RWPE2 (cell line): ENCODE measurements around the gene CKAP5.

Experiments used
- ATAC-seq: fragments of 200-7000 bp; cut with Tn5 transposase; 3 replicates; pipeline ENCODE4 v1.9.1; 2021; ENCODE audit warnings: low read depth
- DNase-seq: peaks from one replicate; pipeline ENCODE4 v3.0.0-alpha.2; 2020; ENCODE audit warnings: low spot score
- H3K27ac ChIP-seq: fragments of 450-650 bp; 2 replicates; pipeline ENCODE4 v1.5.1; 2017; ENCODE audit warnings: mild to moderate bottlenecking; ENCODE audit not compliant: poor library complexity, severe bottlenecking
- H3K27me3 ChIP-seq: fragments of 250-450 bp; sonication (Bioruptor Pico); 2 replicates; pipeline ENCODE4 v1.5.1; 2021; ENCODE audit warnings: mild to moderate bottlenecking, moderate library complexity; ENCODE audit not compliant: insufficient read depth, poor library complexity, severe bottlenecking
- H3K36me3 ChIP-seq: fragments of 250-450 bp; sonication (Bioruptor Pico); 2 replicates; pipeline ENCODE4 v1.5.1; 2020; ENCODE audit warnings: low read depth, mild to moderate bottlenecking, moderate library complexity
- H3K4me1 ChIP-seq: fragments of 250-450 bp; sonication (Bioruptor Pico); 2 replicates; pipeline ENCODE4 v1.5.1; 2021; ENCODE audit warnings: mild to moderate bottlenecking, moderate library complexity; ENCODE audit not compliant: insufficient read depth, poor library complexity, severe bottlenecking
- H3K4me3 ChIP-seq: fragments of 250-450 bp; sonication (Bioruptor Pico); 2 replicates; pipeline ENCODE4 v1.5.1; 2021; ENCODE audit warnings: mild to moderate bottlenecking, moderate library complexity; ENCODE audit not compliant: severe bottlenecking
- H3K9me3 ChIP-seq: fragments of 250-450 bp; sonication (Bioruptor Pico); 2 replicates; pipeline ENCODE4 v1.5.1; 2021; ENCODE audit warnings: mild to moderate bottlenecking, moderate library complexity; ENCODE audit not compliant: severe bottlenecking
- CTCF ChIP-seq: fragments of 450-650 bp; IDR thresholded peaks from one replicate; pipeline ENCODE4 v1.5.1; 2017; ENCODE audit warnings: mild to moderate bottlenecking, moderate library complexity; ENCODE audit not compliant: poor library complexity, severe bottlenecking

The CKAP5 gene

GRCh38 chr11:46766656-46767055, 79.4 kb downstream of the CKAP5 start:
- TF ChIP-seq CTCF, result no peak
- Histone ChIP-seq H3K27me3 (no peaks in the 10 kb centered on the region), H3K27ac (no peak overlapping the region), H3K4me1 (no peaks in the 10 kb centered on the region), H3K9me3 (no peaks in the 10 kb centered on the region), H3K36me3 (peaks cover 100% of the 10 kb centered on the region), H3K4me3 (no peak overlapping the region)
- ATAC-seq (no peak), DNase-seq (no peak)

- H3K36me3 ChIP-seq, result peaks cover 98% of the 10 kb centered on the region
- ATAC-seq (no peak), DNase-seq (no peak)
- no peaks in the 10 kb centered on the region for H3K27me3 ChIP-seq
- H3K4me1 ChIP-seq, result no peaks in the 10 kb centered on the region
- H3K4me3 ChIP-seq, result no peak overlapping the region
- no peak for TF ChIP-seq CTCF
- H3K9me3 ChIP-seq, result no peaks in the 10 kb centered on the region
- no peak overlapping the region for H3K27ac ChIP-seq
Observed at GRCh38 chr11:46762248-46762647, 83.8 kb downstream of the CKAP5 start.

DNA sequence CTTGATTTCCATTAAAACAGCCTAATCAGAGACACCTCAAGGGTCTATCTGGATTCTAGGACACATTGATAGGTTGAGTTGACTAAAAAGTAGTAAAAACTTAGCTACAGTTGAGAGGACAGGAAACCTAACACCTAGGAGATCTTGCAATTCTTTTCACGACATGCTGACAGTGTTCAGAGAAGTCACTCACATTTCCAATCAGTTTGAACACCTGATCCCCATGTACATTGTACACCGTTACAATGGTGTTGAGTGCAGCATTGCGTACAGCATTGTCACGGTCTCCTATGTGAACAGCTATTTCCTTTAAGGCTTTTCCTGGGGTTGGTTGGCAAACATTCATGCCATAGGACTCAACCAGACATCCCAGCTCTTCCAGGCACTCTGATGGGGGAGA, 84.3 kb downstream of the CKAP5 start:
- no peak for ATAC-seq
- TF ChIP-seq CTCF, result no peak
- no peak for DNase-seq
- Histone ChIP-seq H3K4me3 (no peak overlapping the region), H3K4me1 (no peaks in the 10 kb centered on the region), H3K9me3 (no peaks in the 10 kb centered on the region), H3K27ac (no peak overlapping the region), H3K36me3 (peaks cover 98% of the 10 kb centered on the region), H3K27me3 (no peaks in the 10 kb centered on the region)

GRCh38 chr11:46760429-46761128, 85.5 kb downstream of the CKAP5 start:
- ATAC-seq (no peak), DNase-seq (no peak)
- Histone ChIP-seq H3K27me3 (no peaks in the 10 kb centered on the region), H3K27ac (no peak overlapping the region), H3K9me3 (no peaks in the 10 kb centered on the region), H3K36me3 (peaks cover 98% of the 10 kb centered on the region), H3K4me3 (no peak overlapping the region), H3K4me1 (no peaks in the 10 kb centered on the region)
- no peak for TF ChIP-seq CTCF

- peaks cover 98% of the 10 kb centered on the region for H3K36me3 ChIP-seq
- DNase-seq, result no peak
- no peaks in the 10 kb centered on the region for H3K9me3 ChIP-seq
- no peak for TF ChIP-seq CTCF
- no peaks in the 10 kb centered on the region for H3K27me3 ChIP-seq
- H3K27ac ChIP-seq, result no peak overlapping the region
- no peak for ATAC-seq
- no peak overlapping the region for H3K4me3 ChIP-seq
- no peaks in the 10 kb centered on the region for H3K4me1 ChIP-seq
Observed at GRCh38 chr11:46759196-46759595, 86.9 kb downstream of the CKAP5 start.
